WTC11 (cell line): ENCODE results near the gene EIF3M. TPM values are rescaled to one million over a fixed set of nuclear protein-coding genes. Genes with fewer than 3 reads are reported as not detected.

Source experiments
- ATAC-seq: fragments of 200-7000 bp; cut with Tn5 transposase; 2 replicates; pipeline ENCODE4 v1.10.0; 2021; ENCODE audit warnings: mild to moderate bottlenecking, moderate library complexity
- CTCF ChIA-PET: fragments of 300-600 bp; sonication (Branson Sonifier 250); formaldehyde crosslinking; loops from one replicate; lab custom pipeline; 2021; ENCODE audit warnings: antibody characterized with exemption; lab: Charles Lee
- POLR2A ChIA-PET: fragments of 350-600 bp; sonication (Branson Sonifier 250); formaldehyde crosslinking; loops from one replicate; lab custom pipeline; 2021; ENCODE audit warnings: antibody characterized with exemption; lab: Charles Lee
- DNase-seq: peaks from one replicate; pipeline ENCODE4 v3.0.0; 2021; ENCODE audit warnings: low spot score
- H3K27ac Mint-ChIP-seq: 2 replicates; pipeline ENCODE4 v1.8.0; 2021; ENCODE audit warnings: mixed read lengths
- H3K27me3 Mint-ChIP-seq: 2 replicates; pipeline ENCODE4 v1.8.0; 2021; ENCODE audit warnings: low read depth, mild to moderate bottlenecking, moderate library complexity, mixed read lengths
- H3K36me3 Mint-ChIP-seq: 2 replicates; pipeline ENCODE4 v1.8.0; 2021; ENCODE audit warnings: mixed read lengths
- H3K4me1 Mint-ChIP-seq: 2 replicates; pipeline ENCODE4 v1.8.0; 2022; ENCODE audit warnings: mixed read lengths
- H3K4me3 Mint-ChIP-seq: 2 replicates; pipeline ENCODE4 v1.8.0; 2021; ENCODE audit warnings: mild to moderate bottlenecking, moderate library complexity, mixed read lengths
- H3K9me3 Mint-ChIP-seq: 2 replicates; pipeline ENCODE4 v1.8.0; 2021; ENCODE audit warnings: mixed read lengths
- ATF2 ChIP-seq: sonication (generic); formaldehyde crosslinking; IDR thresholded peaks from 2 replicates; pipeline ENCODE4 v1.8.1; 2022; ENCODE audit warnings: low read depth, missing genetic modification reagents, borderline replicate concordance
- JUN ChIP-seq: sonication (generic); formaldehyde crosslinking; IDR thresholded peaks from 2 replicates; pipeline ENCODE4 v1.8.0; 2023; ENCODE audit warnings: mild to moderate bottlenecking, missing genetic modification reagents
- MAX ChIP-seq: sonication (generic); formaldehyde crosslinking; IDR thresholded peaks from 2 replicates; pipeline ENCODE4 v1.8.0; 2022; ENCODE audit warnings: mild to moderate bottlenecking, missing genetic modification reagents
- NFE2L1 ChIP-seq: sonication (generic); formaldehyde crosslinking; IDR thresholded peaks from 2 replicates; pipeline ENCODE4 v1.8.1; 2023; ENCODE audit warnings: missing genetic modification reagents
- PRDM15 ChIP-seq: sonication (generic); formaldehyde crosslinking; IDR thresholded peaks from 2 replicates; pipeline ENCODE4 v1.8.0; 2022; ENCODE audit warnings: missing genetic modification reagents
- STAT6 ChIP-seq: sonication (generic); formaldehyde crosslinking; conservative IDR thresholded peaks from 2 replicates; pipeline ENCODE4 v1.8.1; 2023; ENCODE audit warnings: mild to moderate bottlenecking, low read depth, missing genetic modification reagents, moderate library complexity
- TCF7 ChIP-seq: sonication (generic); formaldehyde crosslinking; IDR thresholded peaks from 2 replicates; pipeline ENCODE4 v1.8.0; 2022; ENCODE audit warnings: mild to moderate bottlenecking, low read depth, missing genetic modification reagents, moderate library complexity
- TEAD1 ChIP-seq: sonication (generic); formaldehyde crosslinking; IDR thresholded peaks from 2 replicates; pipeline ENCODE4 v1.8.0; 2022; ENCODE audit warnings: mild to moderate bottlenecking, missing genetic modification reagents
- ZNF232 ChIP-seq: sonication (generic); formaldehyde crosslinking; IDR thresholded peaks from 2 replicates; pipeline ENCODE4 v1.8.0; 2022; ENCODE audit warnings: mild to moderate bottlenecking, missing genetic modification reagents
- ZNF396 ChIP-seq: fragments of 250-450 bp; sonication (Bioruptor Pico); IDR thresholded peaks from 2 replicates; pipeline ENCODE4 v1.8.0; 2021; ENCODE audit warnings: mild to moderate bottlenecking, moderate library complexity, borderline replicate concordance
- total RNA-seq: library from RNA; stranded (reverse); gene quantifications from 3 replicates; pipeline ENCODE4 v1.2.3, GENCODE V29; 2021
- TF ChIP-seq, protein P1 (sequence below): fragments of 250-450 bp; sonication (Bioruptor Pico); IDR thresholded peaks from 2 replicates; pipeline ENCODE4 v1.9.0; 2021; ENCODE audit warnings: moderate library complexity, mild to moderate bottlenecking, inconsistent platforms, borderline replicate concordance
- TF ChIP-seq, protein P2 (sequence below): sonication (generic); formaldehyde crosslinking; IDR thresholded peaks from 2 replicates; pipeline ENCODE4 v1.8.0; 2023; ENCODE audit warnings: missing genetic modification reagents, mild to moderate bottlenecking, borderline replicate concordance

Gene EIF3M
- total RNA-seq, 1 experiment from 2014 or later, result 365 TPM

- TF ChIP-seq ATF2 (no peak), TEAD1 (CRISPR knock-in tag) (no peak)
- TF ChIP-seq, protein P1, sequence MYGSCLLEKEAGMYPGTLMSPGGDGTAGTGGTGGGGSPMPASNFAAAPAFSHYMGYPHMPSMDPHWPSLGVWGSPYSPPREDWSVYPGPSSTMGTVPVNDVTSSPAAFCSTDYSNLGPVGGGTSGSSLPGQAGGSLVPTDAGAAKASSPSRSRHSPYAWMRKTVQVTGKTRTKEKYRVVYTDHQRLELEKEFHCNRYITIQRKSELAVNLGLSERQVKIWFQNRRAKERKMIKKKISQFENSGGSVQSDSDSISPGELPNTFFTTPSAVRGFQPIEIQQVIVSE (CRISPR knock-in tag), result no peak
These were observed 33.3 kb downstream of the EIF3M start (continued) for GRCh38 chr11:32616903-32617302.

DNA sequence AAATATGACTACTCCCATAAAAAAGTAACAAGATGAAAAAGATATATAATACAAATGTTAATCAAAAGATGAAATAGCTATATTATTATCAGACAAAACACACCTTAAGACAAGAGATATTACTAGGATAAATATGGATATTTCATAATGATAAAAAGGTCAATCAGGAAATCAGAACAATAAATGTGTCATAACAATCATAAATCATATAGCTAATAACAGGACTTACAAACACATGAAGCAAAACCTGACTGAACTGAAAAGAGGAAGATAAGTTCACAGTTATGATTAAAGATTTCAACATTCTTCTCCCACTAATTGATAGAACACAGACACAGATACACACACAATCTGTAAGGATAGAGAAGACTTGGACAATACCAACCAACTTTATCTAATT lies 47.2 kb downstream of the EIF3M start:
- POLR2A ChIA-PET, result no interaction called here
- TF ChIP-seq STAT6 (CRISPR knock-in tag) (no peak), MAX (CRISPR knock-in tag) (no peak), TCF7 (no peak), NFE2L1 (CRISPR knock-in tag) (no peak), PRDM15 (CRISPR knock-in tag) (no peak), JUN (CRISPR knock-in tag) (no peak), ZNF232 (CRISPR knock-in tag) (no peak)
- TF ChIP-seq, all 79 proteins: peak for 0
- Mint-ChIP-seq H3K4me1 (no peaks in the 10 kb centered on the region), H3K27me3 (no peaks in the 10 kb centered on the region), H3K4me3 (no peak overlapping the region), H3K9me3 (no peaks in the 10 kb centered on the region; the same call in 1 of the 2 replicates), H3K36me3 (no peaks in the 10 kb centered on the region), H3K27ac (no peak overlapping the region)
- DNase-seq (no peak), ATAC-seq (no peak)
- CTCF ChIA-PET, result no interaction called here

GRCh38 chr11:32635819-32636218 lies 52.2 kb downstream of the EIF3M start:
- DNase-seq, result no peak
- no peak for ATAC-seq
- Mint-ChIP-seq H3K4me3 (no peak overlapping the region), H3K27me3 (no peaks in the 10 kb centered on the region; the same call in 1 of the 2 replicates), H3K4me1 (no peaks in the 10 kb centered on the region), H3K36me3 (no peaks in the 10 kb centered on the region), H3K9me3 (no peaks in the 10 kb centered on the region), H3K27ac (no peak overlapping the region)
- CTCF ChIA-PET, result no interaction called here
- TF ChIP-seq ZNF396 (CRISPR knock-in tag), result no peak
- TF ChIP-seq, protein P2, sequence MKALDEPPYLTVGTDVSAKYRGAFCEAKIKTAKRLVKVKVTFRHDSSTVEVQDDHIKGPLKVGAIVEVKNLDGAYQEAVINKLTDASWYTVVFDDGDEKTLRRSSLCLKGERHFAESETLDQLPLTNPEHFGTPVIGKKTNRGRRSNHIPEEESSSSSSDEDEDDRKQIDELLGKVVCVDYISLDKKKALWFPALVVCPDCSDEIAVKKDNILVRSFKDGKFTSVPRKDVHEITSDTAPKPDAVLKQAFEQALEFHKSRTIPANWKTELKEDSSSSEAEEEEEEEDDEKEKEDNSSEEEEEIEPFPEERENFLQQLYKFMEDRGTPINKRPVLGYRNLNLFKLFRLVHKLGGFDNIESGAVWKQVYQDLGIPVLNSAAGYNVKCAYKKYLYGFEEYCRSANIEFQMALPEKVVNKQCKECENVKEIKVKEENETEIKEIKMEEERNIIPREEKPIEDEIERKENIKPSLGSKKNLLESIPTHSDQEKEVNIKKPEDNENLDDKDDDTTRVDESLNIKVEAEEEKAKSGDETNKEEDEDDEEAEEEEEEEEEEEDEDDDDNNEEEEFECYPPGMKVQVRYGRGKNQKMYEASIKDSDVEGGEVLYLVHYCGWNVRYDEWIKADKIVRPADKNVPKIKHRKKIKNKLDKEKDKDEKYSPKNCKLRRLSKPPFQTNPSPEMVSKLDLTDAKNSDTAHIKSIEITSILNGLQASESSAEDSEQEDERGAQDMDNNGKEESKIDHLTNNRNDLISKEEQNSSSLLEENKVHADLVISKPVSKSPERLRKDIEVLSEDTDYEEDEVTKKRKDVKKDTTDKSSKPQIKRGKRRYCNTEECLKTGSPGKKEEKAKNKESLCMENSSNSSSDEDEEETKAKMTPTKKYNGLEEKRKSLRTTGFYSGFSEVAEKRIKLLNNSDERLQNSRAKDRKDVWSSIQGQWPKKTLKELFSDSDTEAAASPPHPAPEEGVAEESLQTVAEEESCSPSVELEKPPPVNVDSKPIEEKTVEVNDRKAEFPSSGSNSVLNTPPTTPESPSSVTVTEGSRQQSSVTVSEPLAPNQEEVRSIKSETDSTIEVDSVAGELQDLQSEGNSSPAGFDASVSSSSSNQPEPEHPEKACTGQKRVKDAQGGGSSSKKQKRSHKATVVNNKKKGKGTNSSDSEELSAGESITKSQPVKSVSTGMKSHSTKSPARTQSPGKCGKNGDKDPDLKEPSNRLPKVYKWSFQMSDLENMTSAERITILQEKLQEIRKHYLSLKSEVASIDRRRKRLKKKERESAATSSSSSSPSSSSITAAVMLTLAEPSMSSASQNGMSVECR (CRISPR knock-in tag), result no peak
- POLR2A ChIA-PET, result no interaction called here
